ENCODE results near the gene GRAMD4. TPM values are rescaled to one million over a fixed set of nuclear protein-coding genes. Genes with fewer than 3 reads are reported as not detected.
A peak's percentile ranks its signal among the peaks of the same experiment; 100 is the strongest.
"Not testable (repeated sequence)": the region's sequence is repeated elsewhere in the genome, so short reads cannot be mapped to it uniquely, and the experiment has no call there.

GRAMD4 gene
- total and polyA plus RNA-seq, 2 experiments from 2014 or later: 2.9 to 10.6 TPM

GRCh38 chr22:46631113-46631512, 10.9 kb downstream of the GRAMD4 start:
- no peaks in the 10 kb centered on the region for H3K9me3 ChIP-seq (ENCODE audit: low read depth)
- no peak overlapping the region for H3K9ac ChIP-seq
- no peaks in the 10 kb centered on the region for H4K20me1 ChIP-seq (ENCODE audit: insufficient read depth)
- in situ Hi-C loops (cut with MboI): no loop called here
- 90 to 92% methylated on average over 10 to 12 of the region's 13 CpGs for WGBS, 2 experiments (ENCODE audit: low coverage in 1 of 2, low lambda C conversion rate in 2 of 2, missing lambda C conversion rate in 2 of 2)
- no peaks in the 10 kb centered on the region for H3K36me3 ChIP-seq (ENCODE audit: low read depth)
- no peak for TF ChIP-seq EZH2 (IDR thresholded peaks at IDR 0.05; ENCODE audit: insufficient read depth, poor library complexity, severe bottlenecking)
- TF ChIP-seq EZH2phosphoT487 (IDR thresholded peaks at IDR 0.05; ENCODE audit: insufficient read depth, low read depth): no peak
- no peak overlapping the region for H3K4me3 ChIP-seq
- H3F3A ChIP-seq (ENCODE audit: insufficient read depth): no peaks in the 10 kb centered on the region
- no peaks in the 10 kb centered on the region for H3K79me2 ChIP-seq (ENCODE audit: insufficient read depth)
- H3K4me1 ChIP-seq (ENCODE audit: insufficient read depth): no peaks in the 10 kb centered on the region
- H3K9me2 ChIP-seq (ENCODE audit: insufficient read depth): no peaks in the 10 kb centered on the region
- no peak overlapping the region for H3K27ac ChIP-seq
- no peak overlapping the region for H3K4me2 ChIP-seq (ENCODE audit: unreplicated experiment)
- H2AFZ ChIP-seq: no peak overlapping the region
- DNase-seq: no peak
- no peaks in the 10 kb centered on the region for H3K27me3 ChIP-seq (replicated peaks; ENCODE audit: insufficient read depth)

- Histone ChIP-seq H3K79me2 (ENCODE audit: insufficient read depth) (no peaks in the 10 kb centered on the region), H3K9me3 (ENCODE audit: low read depth) (no peaks in the 10 kb centered on the region), H4K20me1 (ENCODE audit: insufficient read depth) (no peaks in the 10 kb centered on the region), H3K4me2 (ENCODE audit: unreplicated experiment) (no peak overlapping the region), H3K9ac (no peak overlapping the region), H3K4me1 (ENCODE audit: insufficient read depth) (no peaks in the 10 kb centered on the region), H3F3A (ENCODE audit: insufficient read depth) (no peaks in the 10 kb centered on the region), H3K27ac (no peak overlapping the region), H3K9me2 (ENCODE audit: insufficient read depth) (no peaks in the 10 kb centered on the region), H3K27me3 (replicated peaks; ENCODE audit: insufficient read depth) (no peaks in the 10 kb centered on the region), H3K36me3 (ENCODE audit: low read depth) (no peaks in the 10 kb centered on the region), H2AFZ (no peak overlapping the region), H3K4me3 (no peak overlapping the region)
- in situ Hi-C loops (cut with MboI): no loop called here
- no peak for DNase-seq
- no peak for TF ChIP-seq EZH2phosphoT487 (IDR thresholded peaks at IDR 0.05; ENCODE audit: insufficient read depth, low read depth)
- TF ChIP-seq EZH2 (IDR thresholded peaks at IDR 0.05; ENCODE audit: insufficient read depth, poor library complexity, severe bottlenecking): no peak
- WGBS, 2 experiments (ENCODE audit: low coverage in 1 of 2, low lambda C conversion rate in 2 of 2, missing lambda C conversion rate in 2 of 2): 68 to 73% methylated on average over 18 of the region's 18 CpGs
These were observed 12.6 kb downstream of the GRAMD4 start for GRCh38 chr22:46632646-46633249.

- Histone ChIP-seq H3K9ac (no peak overlapping the region), H3K9me3 (ENCODE audit: low read depth) (no peaks in the 10 kb centered on the region), H4K20me1 (ENCODE audit: insufficient read depth) (no peaks in the 10 kb centered on the region), H2AFZ (no peak overlapping the region), H3K27me3 (replicated peaks; ENCODE audit: insufficient read depth) (no peaks in the 10 kb centered on the region), H3K9me2 (ENCODE audit: insufficient read depth) (no peaks in the 10 kb centered on the region), H3K27ac (no peak overlapping the region), H3K4me2 (ENCODE audit: unreplicated experiment) (no peak overlapping the region), H3K4me1 (ENCODE audit: insufficient read depth) (no peaks in the 10 kb centered on the region), H3F3A (ENCODE audit: insufficient read depth) (no peaks in the 10 kb centered on the region), H3K4me3 (no peak overlapping the region), H3K79me2 (ENCODE audit: insufficient read depth) (no peaks in the 10 kb centered on the region), H3K36me3 (ENCODE audit: low read depth) (no peaks in the 10 kb centered on the region)
- TF ChIP-seq EZH2 (IDR thresholded peaks at IDR 0.05; ENCODE audit: insufficient read depth, poor library complexity, severe bottlenecking) (no peak), EZH2phosphoT487 (IDR thresholded peaks at IDR 0.05; ENCODE audit: insufficient read depth, low read depth) (no peak)
- DNase-seq: no peak
- in situ Hi-C loops (cut with MboI): no loop called here
- 72 to 75% methylated on average over 9 to 10 of the region's 10 CpGs for WGBS, 2 experiments (ENCODE audit: low coverage in 1 of 2, low lambda C conversion rate in 2 of 2, missing lambda C conversion rate in 2 of 2)
These were observed 13.2 kb downstream of the GRAMD4 start for GRCh38 chr22:46633334-46633890.

- Histone ChIP-seq H3K9me2 (ENCODE audit: insufficient read depth) (no peaks in the 10 kb centered on the region), H3K9me3 (ENCODE audit: low read depth) (no peaks in the 10 kb centered on the region), H3K27ac (no peak overlapping the region), H3K4me3 (no peak overlapping the region), H4K20me1 (ENCODE audit: insufficient read depth) (no peaks in the 10 kb centered on the region), H3K4me1 (ENCODE audit: insufficient read depth) (no peaks in the 10 kb centered on the region), H3K9ac (no peak overlapping the region), H3K4me2 (ENCODE audit: unreplicated experiment) (no peak overlapping the region), H2AFZ (no peak overlapping the region), H3K36me3 (ENCODE audit: low read depth) (no peaks in the 10 kb centered on the region), H3K79me2 (ENCODE audit: insufficient read depth) (no peaks in the 10 kb centered on the region), H3K27me3 (replicated peaks; ENCODE audit: insufficient read depth) (no peaks in the 10 kb centered on the region), H3F3A (ENCODE audit: insufficient read depth) (no peaks in the 10 kb centered on the region)
- 89 to 93% methylated on average over 11 of the region's 11 CpGs for WGBS, 2 experiments (ENCODE audit: low coverage in 1 of 2, low lambda C conversion rate in 2 of 2, missing lambda C conversion rate in 2 of 2)
- no peak for TF ChIP-seq EZH2 (IDR thresholded peaks at IDR 0.05; ENCODE audit: insufficient read depth, poor library complexity, severe bottlenecking)
- no peak for TF ChIP-seq EZH2phosphoT487 (IDR thresholded peaks at IDR 0.05; ENCODE audit: insufficient read depth, low read depth)
- in situ Hi-C loops (cut with MboI): no loop called here
- DNase-seq: no peak
These were observed 14.0 kb downstream of the GRAMD4 start for GRCh38 chr22:46634011-46634699.

- H3K36me3 ChIP-seq (ENCODE audit: low read depth); H3K4me3 ChIP-seq; H3F3A ChIP-seq (ENCODE audit: insufficient read depth); in situ Hi-C loops (cut with MboI); H3K4me1 ChIP-seq (ENCODE audit: insufficient read depth); H2AFZ ChIP-seq; H3K9me3 ChIP-seq (ENCODE audit: low read depth); H3K27me3 ChIP-seq (replicated peaks; ENCODE audit: insufficient read depth); H3K27ac ChIP-seq; H3K4me2 ChIP-seq (ENCODE audit: unreplicated experiment); H3K9ac ChIP-seq; H3K9me2 ChIP-seq (ENCODE audit: insufficient read depth); H4K20me1 ChIP-seq (ENCODE audit: insufficient read depth); H3K79me2 ChIP-seq (ENCODE audit: insufficient read depth): not testable (repeated sequence)
- DNase-seq: peak; percentile 14
- 53 to 70% methylated on average over 3 to 30 of the region's 30 CpGs for WGBS, 2 experiments (ENCODE audit: low coverage in 1 of 2, low lambda C conversion rate in 2 of 2, missing lambda C conversion rate in 2 of 2)
These were observed 14.9 kb downstream of the GRAMD4 start for GRCh38 chr22:46634973-46635685.
